ENCODE measurements around the gene C5AR2.
"Not testable (repeated sequence)": the region's sequence is repeated elsewhere in the genome, so short reads cannot be mapped to it uniquely, and the experiment has no call there.

The C5AR2 gene

GRCh38 chr19:47331931-47332547 lies at the start of gene C5AR2:
Gene C5AR2, plus strand, starts transcription at chr19:47332175. Its CDS starts 8,625 bp downstream, at chr19:47340800.
- no peak within 1 kb of the TSS for H3K4me3 ChIP-seq (ENCODE audit: low read depth, low read length)
- DNase-seq (ENCODE audit: low read depth), result peak; percentile 36

GRCh38 chr19:47283405-47284059 lies 48.4 kb upstream of the C5AR2 start:
- no peak overlapping the region for H3K4me3 ChIP-seq (ENCODE audit: low read depth, low read length)
- DNase-seq (ENCODE audit: low read depth), result no peak

- H3K4me3 ChIP-seq (ENCODE audit: low read depth, low read length), result no peak overlapping the region
- no peak for DNase-seq (ENCODE audit: low read depth)
Measured at GRCh38 chr19:47284324-47284899, 47.6 kb upstream of the C5AR2 start.

- no peak for DNase-seq (ENCODE audit: low read depth)
- no peak overlapping the region for H3K4me3 ChIP-seq (ENCODE audit: low read depth, low read length)
Measured at GRCh38 chr19:47296036-47296435, 35.9 kb upstream of the C5AR2 start.

- H3K4me3 ChIP-seq (ENCODE audit: low read depth, low read length); DNase-seq (ENCODE audit: low read depth): not testable (repeated sequence)
Measured at GRCh38 chr19:47300867-47301266, 31.1 kb upstream of the C5AR2 start.

GRCh38 chr19:47302249-47302648 lies 29.7 kb upstream of the C5AR2 start:
- DNase-seq (ENCODE audit: low read depth), result no peak
- H3K4me3 ChIP-seq (ENCODE audit: low read depth, low read length), result no peak overlapping the region

- DNase-seq (ENCODE audit: low read depth), result no peak
Measured at GRCh38 chr19:47303966-47304365, 28.0 kb upstream of the C5AR2 start.

GRCh38 chr19:47305309-47305751 lies 26.6 kb upstream of the C5AR2 start:
- H3K4me3 ChIP-seq (ENCODE audit: low read depth, low read length), result no peak overlapping the region
- peak; percentile 88 for DNase-seq (ENCODE audit: low read depth)

More at GRCh38 chr19:47303966-47304365, 28.0 kb upstream of the C5AR2 start:
- H3K4me3 ChIP-seq (ENCODE audit: low read depth, low read length), result no peak overlapping the region

GRCh38 chr19:47306303-47306702 lies 25.7 kb upstream of the C5AR2 start:
- DNase-seq (ENCODE audit: low read depth), result no peak
- no peak overlapping the region for H3K4me3 ChIP-seq (ENCODE audit: low read depth, low read length)

GRCh38 chr19:47309038-47309437 lies 22.9 kb upstream of the C5AR2 start:
- no peak overlapping the region for H3K4me3 ChIP-seq (ENCODE audit: low read depth, low read length)
- no peak for DNase-seq (ENCODE audit: low read depth)

- DNase-seq (ENCODE audit: low read depth), result no peak
- H3K4me3 ChIP-seq (ENCODE audit: low read depth, low read length), result no peak within 1 kb of the TSS
Measured at GRCh38 chr19:47309608-47310007, 22.4 kb upstream of the C5AR2 start, which contains the start of gene C5AR1. Gene C5AR1, plus strand, starts transcription at chr19:47309861. Its CDS starts 35 bp downstream, at chr19:47309896.

- DNase-seq (ENCODE audit: low read depth), result no peak
Measured at GRCh38 chr19:47310323-47310722, 21.7 kb upstream of the C5AR2 start.

GRCh38 chr19:47310819-47311218 lies 21.2 kb upstream of the C5AR2 start:
- H3K4me3 ChIP-seq (ENCODE audit: low read depth, low read length), result no peak overlapping the region

More at GRCh38 chr19:47310323-47310722, 21.7 kb upstream of the C5AR2 start:
- no peak overlapping the region for H3K4me3 ChIP-seq (ENCODE audit: low read depth, low read length)

GRCh38 chr19:47312366-47313006 lies 19.5 kb upstream of the C5AR2 start:
- H3K4me3 ChIP-seq (ENCODE audit: low read depth, low read length), result no peak overlapping the region
- DNase-seq (ENCODE audit: low read depth), result no peak

More at GRCh38 chr19:47310819-47311218, 21.2 kb upstream of the C5AR2 start:
- no peak for DNase-seq (ENCODE audit: low read depth)

GRCh38 chr19:47313754-47314295 lies 18.1 kb upstream of the C5AR2 start:
- no peak overlapping the region for H3K4me3 ChIP-seq (ENCODE audit: low read depth, low read length)
- no peak for DNase-seq (ENCODE audit: low read depth)

GRCh38 chr19:47315125-47315821 lies 16.7 kb upstream of the C5AR2 start:
- DNase-seq (ENCODE audit: low read depth), result peak; percentile 98
- H3K4me3 ChIP-seq (ENCODE audit: low read depth, low read length), result no peak overlapping the region

GRCh38 chr19:47316513-47316912 lies 15.5 kb upstream of the C5AR2 start:
- no peak for DNase-seq (ENCODE audit: low read depth)

GRCh38 chr19:47319923-47320871 lies 11.8 kb upstream of the C5AR2 start:
- H3K4me3 ChIP-seq (ENCODE audit: low read depth, low read length), result no peak overlapping the region
- no peak for DNase-seq (ENCODE audit: low read depth)

More at GRCh38 chr19:47316513-47316912, 15.5 kb upstream of the C5AR2 start:
- H3K4me3 ChIP-seq (ENCODE audit: low read depth, low read length), result no peak overlapping the region

All from skeletal muscle cell (primary cell).